Erythroblast (primary cell): ENCODE data around the gene YWHAG.

Experiments used
- GATA1 ChIP-seq: IDR thresholded peaks from 2 replicates; pipeline ENCODE4 v1.6.1; 2011; ENCODE audit warnings: low read depth, mild to moderate bottlenecking, control low read depth, low read length, moderate library complexity
- POLR2A ChIP-seq: IDR thresholded peaks from 2 replicates; pipeline ENCODE4 v1.6.1; 2011; ENCODE audit warnings: mild to moderate bottlenecking, low read length

DNA sequence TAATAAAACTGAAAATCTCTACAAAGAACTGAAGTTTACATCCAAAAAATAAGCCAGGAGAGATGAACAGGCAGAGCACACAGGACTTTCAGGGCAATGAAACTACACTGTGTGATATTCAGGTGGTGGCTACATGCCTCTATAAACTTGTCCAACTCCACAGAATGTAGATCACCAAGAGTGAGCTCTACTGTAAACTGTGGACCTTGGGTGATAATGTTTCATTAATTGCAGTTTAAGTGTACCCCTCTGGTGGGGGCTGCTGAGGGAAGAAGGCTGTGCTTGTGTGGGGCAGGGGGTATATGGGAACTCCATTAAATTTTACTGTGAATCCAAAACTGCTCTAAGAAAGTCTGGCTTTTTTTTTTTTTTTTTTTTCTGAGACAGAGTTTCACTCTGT lies 22.7 kb downstream of the YWHAG start:
- TF ChIP-seq POLR2A: no peak
- no peak for TF ChIP-seq GATA1
